Thyroid gland (tissue), 4 donors: ENCODE data around the gene CD59.

ENCODE experiments used
- POLR2A ChIP-seq, 2 donors: fragments of 450-650 bp; IDR thresholded peaks; one replicate each; pipeline ENCODE4 v1.6.1; 2017; ENCODE audit warnings: antibody characterized with exemption in 2 of 2, mild to moderate bottlenecking in 2 of 2, moderate library complexity in 1 of 2
- TF ChIP-seq, protein P1 (sequence below), 6 experiments: fragments of 200-600 bp in 3 of 6; fragments of 450-650 bp in 3 of 6; sonication (generic) in 3 of 6; IDR thresholded peaks; one replicate each; pipeline ENCODE4 v1.5.1; 2016 to 2019; ENCODE audit warnings: antibody characterized with exemption in 6 of 6, mild to moderate bottlenecking in 2 of 6, inconsistent platforms in 1 of 6, moderate library complexity in 1 of 6

DNA sequence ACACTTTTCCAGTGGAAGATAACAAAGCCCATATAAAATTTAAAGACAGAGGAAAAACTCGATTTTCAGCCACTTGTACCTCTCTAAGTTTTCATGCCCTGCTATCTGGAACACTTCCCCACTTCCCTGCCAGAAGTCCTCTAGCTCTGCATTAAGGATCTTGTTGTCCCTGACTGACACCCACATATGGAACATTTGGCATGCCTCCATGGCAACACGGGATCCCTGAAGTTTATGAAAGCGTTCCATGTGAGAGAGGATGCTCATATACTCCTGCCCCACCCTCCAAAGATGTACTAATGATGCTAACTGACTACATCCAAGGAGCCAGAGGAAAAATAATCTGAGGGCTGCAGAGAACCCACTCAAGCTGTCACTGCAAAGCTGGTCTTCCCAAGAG lies 26.8 kb downstream of the CD59 start:
- TF ChIP-seq, protein P1, sequence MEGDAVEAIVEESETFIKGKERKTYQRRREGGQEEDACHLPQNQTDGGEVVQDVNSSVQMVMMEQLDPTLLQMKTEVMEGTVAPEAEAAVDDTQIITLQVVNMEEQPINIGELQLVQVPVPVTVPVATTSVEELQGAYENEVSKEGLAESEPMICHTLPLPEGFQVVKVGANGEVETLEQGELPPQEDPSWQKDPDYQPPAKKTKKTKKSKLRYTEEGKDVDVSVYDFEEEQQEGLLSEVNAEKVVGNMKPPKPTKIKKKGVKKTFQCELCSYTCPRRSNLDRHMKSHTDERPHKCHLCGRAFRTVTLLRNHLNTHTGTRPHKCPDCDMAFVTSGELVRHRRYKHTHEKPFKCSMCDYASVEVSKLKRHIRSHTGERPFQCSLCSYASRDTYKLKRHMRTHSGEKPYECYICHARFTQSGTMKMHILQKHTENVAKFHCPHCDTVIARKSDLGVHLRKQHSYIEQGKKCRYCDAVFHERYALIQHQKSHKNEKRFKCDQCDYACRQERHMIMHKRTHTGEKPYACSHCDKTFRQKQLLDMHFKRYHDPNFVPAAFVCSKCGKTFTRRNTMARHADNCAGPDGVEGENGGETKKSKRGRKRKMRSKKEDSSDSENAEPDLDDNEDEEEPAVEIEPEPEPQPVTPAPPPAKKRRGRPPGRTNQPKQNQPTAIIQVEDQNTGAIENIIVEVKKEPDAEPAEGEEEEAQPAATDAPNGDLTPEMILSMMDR (IDR thresholded peaks at IDR 0.05), result no peak
- TF ChIP-seq POLR2A (IDR thresholded peaks at IDR 0.05), result no peak
